HUES48 (cell line): ENCODE results near the gene APBB2.
"Not testable (repeated sequence)": the region's sequence is repeated elsewhere in the genome, so short reads cannot be mapped to it uniquely, and the experiment has no call there.

ENCODE experiments used
- H3K27ac ChIP-seq: one replicate; pipeline ENCODE4 v1.7.0; 2013; ENCODE audit warnings: low read depth, low read length, inconsistent platforms
- H3K27me3 ChIP-seq: 2 replicates; pipeline ENCODE4 v1.6.1; 2013; ENCODE audit warnings: mild to moderate bottlenecking, low read length; ENCODE audit not compliant: control insufficient read depth, insufficient read depth
- H3K36me3 ChIP-seq: 2 replicates; pipeline ENCODE4 v1.6.1; 2013; ENCODE audit warnings: low read length; ENCODE audit not compliant: control insufficient read depth, insufficient read depth
- H3K4me1 ChIP-seq: 2 replicates; pipeline ENCODE4 v1.6.1; 2013; ENCODE audit warnings: mild to moderate bottlenecking, low read length; ENCODE audit not compliant: control insufficient read depth, insufficient read depth
- H3K4me3 ChIP-seq: 2 replicates; pipeline ENCODE4 v1.5.1; 2013; ENCODE audit warnings: mild to moderate bottlenecking, low read depth, low read length
- H3K9ac ChIP-seq: 2 replicates; pipeline ENCODE4 v1.6.1; 2013; ENCODE audit warnings: mild to moderate bottlenecking, low read depth, low read length, moderate library complexity
- H3K9me3 ChIP-seq: 2 replicates; pipeline ENCODE4 v1.6.1; 2013; ENCODE audit warnings: low read length; ENCODE audit not compliant: control insufficient read depth, insufficient read depth

Gene APBB2

GRCh38 chr4:40916218-40916555 lies 298.2 kb downstream of the APBB2 start:
- peaks cover 17% of the 10 kb centered on the region for H3K4me1 ChIP-seq
- H3K36me3 ChIP-seq, result no peaks in the 10 kb centered on the region
- no peak overlapping the region for H3K27ac ChIP-seq
- no peaks in the 10 kb centered on the region for H3K27me3 ChIP-seq
- H3K4me3 ChIP-seq, result no peak overlapping the region
- no peak overlapping the region for H3K9ac ChIP-seq
- H3K9me3 ChIP-seq, result no peaks in the 10 kb centered on the region

DNA sequence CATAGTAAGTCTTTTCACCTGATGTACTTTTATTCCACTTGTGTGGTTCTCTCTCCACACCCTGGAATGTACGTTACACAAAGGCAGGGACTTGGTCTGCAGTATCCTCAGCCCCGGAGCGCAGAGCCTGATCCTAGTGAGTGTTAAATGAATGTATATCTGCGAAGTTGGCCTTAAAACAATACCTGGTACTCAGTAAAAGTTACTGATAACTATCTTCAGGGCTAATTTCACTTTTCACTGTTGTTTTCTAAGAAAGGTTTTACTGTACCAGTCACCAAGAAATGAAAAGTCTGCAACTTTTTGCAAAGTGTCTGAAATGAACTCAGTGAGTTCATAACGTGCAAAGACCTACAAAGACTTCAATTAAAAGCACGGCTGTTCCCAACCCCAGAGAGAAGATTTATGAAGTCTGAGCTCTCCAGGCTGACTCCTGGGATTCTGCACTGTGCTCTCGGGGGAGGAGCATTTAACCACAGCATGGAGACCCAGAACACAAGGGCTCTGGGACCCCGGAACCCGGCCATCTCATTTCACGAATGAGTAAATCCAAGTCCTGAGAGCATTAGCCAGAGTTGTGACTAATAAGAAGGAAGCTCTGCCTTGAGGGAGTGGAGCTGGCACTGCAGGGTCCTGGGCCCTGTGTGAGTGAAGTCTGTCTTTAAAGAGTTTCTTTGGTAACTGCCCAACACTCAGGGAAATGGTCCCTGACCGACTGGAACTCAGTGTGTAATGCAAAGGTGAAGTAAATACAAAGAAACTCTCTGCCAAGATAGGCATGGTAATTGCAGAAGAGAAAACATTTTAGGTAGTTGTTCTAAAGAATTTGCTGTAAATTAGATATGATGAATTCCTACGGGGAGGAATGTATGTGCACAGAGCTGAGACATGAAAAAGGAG lies 298.8 kb downstream of the APBB2 start:
- Histone ChIP-seq H3K9me3 (no peaks in the 10 kb centered on the region), H3K4me3 (no peak overlapping the region), H3K27me3 (no peaks in the 10 kb centered on the region), H3K4me1 (peaks cover 17% of the 10 kb centered on the region), H3K27ac (no peak overlapping the region), H3K36me3 (no peaks in the 10 kb centered on the region), H3K9ac (no peak overlapping the region)

GRCh38 chr4:40912460-40913184 lies 301.7 kb downstream of the APBB2 start:
- no peaks in the 10 kb centered on the region for H3K9me3 ChIP-seq
- no peak overlapping the region for H3K9ac ChIP-seq
- H3K27ac ChIP-seq, result no peak overlapping the region
- no peaks in the 10 kb centered on the region for H3K27me3 ChIP-seq
- no peak overlapping the region for H3K4me3 ChIP-seq
- peaks cover 3% of the 10 kb centered on the region; the same call in 1 of the 2 replicates for H3K4me1 ChIP-seq
- H3K36me3 ChIP-seq, result no peaks in the 10 kb centered on the region

GRCh38 chr4:40910706-40911105 lies 303.6 kb downstream of the APBB2 start:
- no peak overlapping the region for H3K27ac ChIP-seq
- H3K9ac ChIP-seq, result no peak overlapping the region
- no peaks in the 10 kb centered on the region for H3K27me3 ChIP-seq
- H3K9me3 ChIP-seq, result no peaks in the 10 kb centered on the region
- H3K4me1 ChIP-seq, result no peaks in the 10 kb centered on the region
- no peak overlapping the region for H3K4me3 ChIP-seq
- no peaks in the 10 kb centered on the region for H3K36me3 ChIP-seq

GRCh38 chr4:40909363-40909876 lies 304.9 kb downstream of the APBB2 start:
- H3K27ac ChIP-seq, result no peak overlapping the region
- no peak overlapping the region for H3K9ac ChIP-seq
- no peaks in the 10 kb centered on the region for H3K4me1 ChIP-seq
- no peaks in the 10 kb centered on the region for H3K36me3 ChIP-seq
- H3K27me3 ChIP-seq, result no peaks in the 10 kb centered on the region
- no peak overlapping the region for H3K4me3 ChIP-seq
- no peaks in the 10 kb centered on the region for H3K9me3 ChIP-seq

DNA sequence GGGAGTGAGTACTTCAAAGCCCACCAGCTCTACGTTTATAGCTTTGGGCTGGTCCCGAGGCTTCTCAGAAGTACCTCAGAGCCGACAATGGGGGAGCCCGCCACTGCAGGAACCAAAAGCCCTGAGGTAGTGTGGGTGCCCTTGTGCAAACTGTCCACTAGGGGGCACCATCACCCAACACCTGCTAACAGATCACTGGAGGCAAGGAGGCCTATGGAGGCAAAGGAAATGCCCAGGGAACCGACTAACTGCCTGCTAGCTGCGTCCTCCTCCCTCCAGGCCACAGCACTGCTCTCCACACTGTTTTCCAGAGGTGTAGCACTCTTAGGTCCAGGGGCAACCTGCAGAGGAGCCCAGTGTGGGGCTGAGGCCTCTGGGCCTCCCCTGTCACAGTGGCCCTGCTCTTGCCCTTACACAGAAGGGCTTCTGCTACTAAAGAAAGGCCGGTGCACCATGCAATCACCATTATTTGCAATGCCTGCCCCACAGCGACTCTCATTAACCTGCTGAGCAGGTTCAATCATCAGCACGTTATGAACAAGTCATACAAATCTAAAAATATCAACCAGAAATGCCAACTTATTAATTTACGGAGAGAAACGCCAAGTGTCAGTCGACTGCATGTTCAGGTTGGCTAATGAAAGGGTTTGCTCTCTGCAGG lies 305.5 kb downstream of the APBB2 start:
- H3K9ac ChIP-seq, result no peak overlapping the region
- no peaks in the 10 kb centered on the region for H3K36me3 ChIP-seq
- no peaks in the 10 kb centered on the region for H3K27me3 ChIP-seq
- no peaks in the 10 kb centered on the region for H3K4me1 ChIP-seq
- H3K4me3 ChIP-seq, result no peak overlapping the region
- no peaks in the 10 kb centered on the region for H3K9me3 ChIP-seq
- H3K27ac ChIP-seq, result peak overlapping the region; percentile 53

DNA sequence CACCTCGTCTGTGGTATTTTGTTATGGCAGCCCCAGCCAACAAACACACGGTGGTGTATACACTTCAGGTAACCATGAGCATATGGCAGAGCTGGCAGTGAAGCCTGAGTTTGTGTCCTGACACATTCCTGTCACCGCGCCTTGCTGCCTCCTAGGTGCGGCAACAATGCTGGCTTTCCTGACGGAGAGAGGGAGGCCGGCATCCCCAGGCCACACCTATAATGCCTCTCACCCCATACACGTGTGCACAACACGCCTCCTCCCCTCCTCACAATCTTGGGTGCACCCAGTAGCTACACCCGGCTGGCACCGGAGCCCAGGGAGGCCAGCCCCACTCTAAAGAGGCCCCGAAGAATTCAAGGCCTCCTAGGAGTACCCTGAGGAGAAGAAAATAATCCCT lies 306.0 kb downstream of the APBB2 start:
- no peaks in the 10 kb centered on the region for H3K27me3 ChIP-seq
- H3K36me3 ChIP-seq, result no peaks in the 10 kb centered on the region
- H3K4me3 ChIP-seq, result no peak overlapping the region
- peak overlapping the region; percentile 53 for H3K27ac ChIP-seq
- H3K9me3 ChIP-seq, result no peaks in the 10 kb centered on the region
- H3K9ac ChIP-seq, result no peak overlapping the region
- H3K4me1 ChIP-seq, result no peaks in the 10 kb centered on the region

DNA sequence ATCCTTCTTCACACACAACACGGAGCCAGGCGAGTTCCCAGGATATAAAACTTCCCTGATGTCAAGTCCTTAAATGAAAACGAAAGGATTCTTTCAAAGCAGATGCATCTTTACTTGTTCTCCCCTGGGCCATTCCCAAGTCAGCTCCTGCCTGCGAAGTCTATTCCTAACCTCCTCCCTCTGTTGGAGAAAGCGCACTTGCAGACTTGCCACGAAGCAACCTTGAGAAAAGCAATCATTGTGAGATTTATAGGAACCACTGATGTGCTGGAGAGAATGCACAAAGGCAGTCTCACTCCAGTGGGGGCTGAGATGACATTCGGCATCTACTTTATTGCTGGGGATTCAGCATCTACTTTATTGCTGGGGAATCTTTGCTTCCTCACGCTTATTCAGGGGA lies 308.9 kb downstream of the APBB2 start:
- Histone ChIP-seq H3K4me1 (no peaks in the 10 kb centered on the region), H3K9me3 (no peaks in the 10 kb centered on the region), H3K9ac (no peak overlapping the region), H3K27me3 (no peaks in the 10 kb centered on the region), H3K4me3 (no peak overlapping the region), H3K36me3 (no peaks in the 10 kb centered on the region), H3K27ac (no peak overlapping the region)

GRCh38 chr4:40900531-40900930 lies 313.8 kb downstream of the APBB2 start:
- H3K4me1 ChIP-seq, H3K27me3 ChIP-seq, H3K9me3 ChIP-seq, H3K27ac ChIP-seq, H3K4me3 ChIP-seq, H3K9ac ChIP-seq, H3K36me3 ChIP-seq: not testable (repeated sequence)

- peaks cover 5% of the 10 kb centered on the region; the same call in 1 of the 2 replicates for H3K36me3 ChIP-seq
- H3K27me3 ChIP-seq, result no peaks in the 10 kb centered on the region
- H3K4me1 ChIP-seq, result no peaks in the 10 kb centered on the region
- H3K9me3 ChIP-seq, result no peaks in the 10 kb centered on the region
- H3K9ac ChIP-seq, result no peak overlapping the region
- H3K4me3 ChIP-seq, result no peak overlapping the region
- no peak overlapping the region for H3K27ac ChIP-seq
Measured at GRCh38 chr4:40897557-40898203, 316.7 kb downstream of the APBB2 start.
